ENCODE measurements around the gene CBLIF.
A peak's percentile ranks its signal among the peaks of the same experiment; 100 is the strongest.
"Not testable (repeated sequence)": the region's sequence is repeated elsewhere in the genome, so short reads cannot be mapped to it uniquely, and the experiment has no call there.

CBLIF gene

DNA sequence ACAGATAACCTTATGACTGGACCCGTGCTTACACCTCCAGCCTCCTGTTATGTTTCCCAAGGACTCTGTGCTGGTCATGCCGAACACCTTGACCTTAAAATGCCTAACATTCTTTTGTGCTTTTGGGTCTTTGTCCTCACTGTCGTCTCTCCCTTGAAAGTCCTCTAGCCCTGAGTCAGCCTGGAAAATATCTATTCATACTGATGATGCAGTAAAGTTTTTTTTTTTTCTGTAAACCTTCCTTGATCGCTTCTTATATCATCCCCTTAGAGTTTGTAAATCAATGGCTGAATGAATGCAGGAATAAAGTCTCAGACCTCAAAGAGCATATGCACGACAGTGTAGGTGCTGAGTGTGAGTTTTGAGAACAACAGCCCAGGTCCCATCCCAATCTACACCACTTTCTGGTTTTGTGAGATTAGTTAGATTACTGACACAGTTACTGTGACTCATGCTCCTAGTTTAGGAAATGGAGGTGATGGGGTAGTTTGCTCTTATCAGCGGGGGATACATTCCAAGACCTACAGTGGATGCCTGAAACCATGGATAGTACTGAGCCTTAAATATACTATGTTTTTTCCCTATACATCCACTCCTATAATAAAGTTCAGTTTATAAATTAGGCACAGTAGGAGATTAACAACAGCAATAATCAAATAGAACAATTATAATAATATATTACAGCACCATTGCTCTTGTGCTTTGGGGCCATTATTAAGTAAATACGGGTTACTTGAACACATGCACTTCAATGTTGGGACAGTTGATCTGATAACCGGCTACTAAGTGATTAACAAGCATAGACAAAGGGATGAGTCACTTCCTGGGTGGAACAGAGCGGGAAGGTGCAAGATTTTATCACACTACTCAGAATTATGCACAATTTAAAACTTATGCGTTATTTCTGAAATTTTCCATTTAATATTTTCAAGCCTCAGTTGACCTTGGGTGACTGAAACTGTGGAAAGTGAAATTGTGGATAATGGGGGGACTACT lies 12.4 kb upstream of the CBLIF start:
- no peak for DNase-seq
- Mint-ChIP-seq H3K27ac (peak overlapping the region; percentile 13), H3K9me3 (no peaks in the 10 kb centered on the region), H3K4me3 (no peak overlapping the region), H3K27me3 (ENCODE audit: low read depth, poor library complexity) (no peaks in the 10 kb centered on the region), H3K36me3 (ENCODE audit: low read depth) (no peaks in the 10 kb centered on the region), H3K4me1 (no peaks in the 10 kb centered on the region)
- TF ChIP-seq, protein P1, sequence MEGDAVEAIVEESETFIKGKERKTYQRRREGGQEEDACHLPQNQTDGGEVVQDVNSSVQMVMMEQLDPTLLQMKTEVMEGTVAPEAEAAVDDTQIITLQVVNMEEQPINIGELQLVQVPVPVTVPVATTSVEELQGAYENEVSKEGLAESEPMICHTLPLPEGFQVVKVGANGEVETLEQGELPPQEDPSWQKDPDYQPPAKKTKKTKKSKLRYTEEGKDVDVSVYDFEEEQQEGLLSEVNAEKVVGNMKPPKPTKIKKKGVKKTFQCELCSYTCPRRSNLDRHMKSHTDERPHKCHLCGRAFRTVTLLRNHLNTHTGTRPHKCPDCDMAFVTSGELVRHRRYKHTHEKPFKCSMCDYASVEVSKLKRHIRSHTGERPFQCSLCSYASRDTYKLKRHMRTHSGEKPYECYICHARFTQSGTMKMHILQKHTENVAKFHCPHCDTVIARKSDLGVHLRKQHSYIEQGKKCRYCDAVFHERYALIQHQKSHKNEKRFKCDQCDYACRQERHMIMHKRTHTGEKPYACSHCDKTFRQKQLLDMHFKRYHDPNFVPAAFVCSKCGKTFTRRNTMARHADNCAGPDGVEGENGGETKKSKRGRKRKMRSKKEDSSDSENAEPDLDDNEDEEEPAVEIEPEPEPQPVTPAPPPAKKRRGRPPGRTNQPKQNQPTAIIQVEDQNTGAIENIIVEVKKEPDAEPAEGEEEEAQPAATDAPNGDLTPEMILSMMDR (IDR thresholded peaks at IDR 0.05), result no peak

DNA sequence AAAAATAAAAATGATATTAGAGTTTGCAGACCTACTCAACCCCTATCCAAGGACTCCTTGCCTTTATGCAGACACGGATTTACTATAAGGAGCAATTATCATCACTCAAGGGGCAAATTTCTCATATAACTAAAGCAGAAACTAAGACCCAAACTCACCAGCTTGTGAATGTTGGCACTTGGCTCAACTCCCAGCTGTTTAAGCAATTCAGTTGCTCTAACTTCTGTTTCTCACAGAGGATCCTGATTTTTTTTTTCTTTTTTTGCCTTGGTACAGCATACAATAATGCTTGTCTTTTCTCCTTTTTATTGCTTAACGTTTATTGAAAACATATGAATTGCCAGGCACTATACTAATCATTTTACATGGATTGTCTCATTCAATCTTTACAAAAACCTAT lies 9.6 kb upstream of the CBLIF start:
- no peaks in the 10 kb centered on the region for H3K27me3 Mint-ChIP-seq (ENCODE audit: low read depth, poor library complexity)
- H3K36me3 Mint-ChIP-seq (ENCODE audit: low read depth), result no peaks in the 10 kb centered on the region
- TF ChIP-seq, protein P1 (IDR thresholded peaks at IDR 0.05), result no peak
- H3K9me3 Mint-ChIP-seq, result no peaks in the 10 kb centered on the region
- DNase-seq, result no peak
- H3K4me3 Mint-ChIP-seq, result no peak overlapping the region
- no peaks in the 10 kb centered on the region for H3K4me1 Mint-ChIP-seq
- H3K27ac Mint-ChIP-seq, result no peak overlapping the region

DNA sequence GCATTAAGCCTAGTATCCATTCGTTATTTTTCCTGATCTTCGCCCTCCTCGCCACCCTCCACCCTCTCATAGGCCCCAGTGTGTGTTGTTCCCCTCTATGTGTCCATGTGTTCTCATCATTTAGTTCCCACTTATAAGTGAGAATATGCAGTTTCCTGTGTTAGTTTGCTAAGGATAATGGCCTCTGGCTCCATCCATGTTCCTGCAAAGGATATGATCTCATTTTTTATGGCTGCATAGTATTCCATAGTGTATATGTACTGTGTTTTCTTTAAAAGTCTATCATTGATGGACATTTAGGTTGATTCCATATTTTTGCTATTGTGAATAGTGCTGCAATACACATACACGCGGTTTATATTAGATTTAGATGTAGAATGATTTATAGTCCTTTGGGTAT lies 6.1 kb upstream of the CBLIF start:
- H3K36me3 Mint-ChIP-seq (ENCODE audit: low read depth); H3K27me3 Mint-ChIP-seq (ENCODE audit: low read depth, poor library complexity); DNase-seq; H3K4me3 Mint-ChIP-seq; H3K27ac Mint-ChIP-seq; H3K4me1 Mint-ChIP-seq; H3K9me3 Mint-ChIP-seq: not testable (repeated sequence)

DNA sequence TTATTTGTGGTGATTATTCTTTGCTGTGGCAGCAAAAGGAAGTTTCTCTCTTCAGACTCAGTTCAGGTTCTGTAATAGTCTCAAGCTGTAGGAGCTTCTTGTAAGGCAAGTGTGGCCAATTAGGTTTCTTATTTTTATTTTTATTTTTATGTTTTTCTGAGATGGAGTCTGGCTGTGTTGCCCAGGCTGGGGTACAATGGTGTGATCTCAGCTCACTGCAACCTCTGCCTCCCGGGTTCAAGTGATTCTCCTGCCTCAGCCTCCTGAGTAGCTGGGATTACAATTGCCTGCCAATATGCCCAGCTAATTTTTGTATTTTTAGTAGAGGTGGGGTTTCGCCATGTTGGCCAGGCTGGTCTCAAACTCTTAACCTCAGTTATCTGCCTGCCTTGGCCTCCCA lies 4.3 kb upstream of the CBLIF start:
- H3K27me3 Mint-ChIP-seq (ENCODE audit: low read depth, poor library complexity); DNase-seq; H3K4me3 Mint-ChIP-seq; H3K36me3 Mint-ChIP-seq (ENCODE audit: low read depth); H3K27ac Mint-ChIP-seq; H3K9me3 Mint-ChIP-seq: not testable (repeated sequence)
- peaks cover 12% of the 10 kb centered on the region for H3K4me1 Mint-ChIP-seq

DNA sequence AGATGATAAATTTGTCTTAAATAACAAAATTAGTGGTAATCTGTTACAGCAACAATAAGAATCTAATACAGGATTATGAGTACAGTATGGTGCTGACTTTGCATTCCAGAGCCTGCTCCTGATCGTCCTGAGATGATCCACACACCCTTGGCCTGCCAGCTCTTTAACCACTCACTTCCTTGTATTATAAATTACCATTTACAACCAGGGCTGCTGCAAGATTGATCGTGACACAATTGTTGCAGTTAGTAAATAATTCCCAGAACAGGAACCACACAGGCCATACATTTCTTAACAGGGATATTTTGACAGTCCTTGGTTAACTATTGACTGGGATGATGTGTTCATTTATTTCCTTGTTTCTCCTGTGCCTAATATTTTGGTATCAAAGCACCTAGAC lies 3.8 kb upstream of the CBLIF start:
- Mint-ChIP-seq H3K9me3 (no peaks in the 10 kb centered on the region), H3K4me3 (no peak overlapping the region), H3K27me3 (ENCODE audit: low read depth, poor library complexity) (no peaks in the 10 kb centered on the region), H3K4me1 (peaks cover 12% of the 10 kb centered on the region), H3K36me3 (ENCODE audit: low read depth) (no peaks in the 10 kb centered on the region), H3K27ac (no peak overlapping the region)
- TF ChIP-seq, protein P1 (IDR thresholded peaks at IDR 0.05), result no peak
- no peak for DNase-seq

DNA sequence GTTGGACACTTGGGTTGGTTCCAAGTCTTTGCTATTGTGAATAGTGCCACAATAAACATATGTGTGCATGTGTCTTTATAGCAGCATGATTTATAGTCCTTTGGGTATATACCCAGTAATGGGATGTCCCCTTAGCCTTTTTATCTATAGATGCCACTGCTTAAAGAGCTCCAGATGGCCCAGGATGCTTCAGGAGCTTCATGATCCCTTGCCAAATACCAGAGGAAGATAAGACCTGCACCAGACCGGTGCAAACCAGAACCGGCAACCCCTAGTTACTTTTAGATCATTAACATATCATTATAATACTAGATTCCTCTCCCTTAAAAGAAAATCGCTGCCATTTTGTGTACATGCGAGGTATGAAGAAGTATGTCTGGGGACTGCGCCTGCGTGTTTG lies 3.1 kb upstream of the CBLIF start:
- DNase-seq, H3K27ac Mint-ChIP-seq: not testable (repeated sequence)

DNA sequence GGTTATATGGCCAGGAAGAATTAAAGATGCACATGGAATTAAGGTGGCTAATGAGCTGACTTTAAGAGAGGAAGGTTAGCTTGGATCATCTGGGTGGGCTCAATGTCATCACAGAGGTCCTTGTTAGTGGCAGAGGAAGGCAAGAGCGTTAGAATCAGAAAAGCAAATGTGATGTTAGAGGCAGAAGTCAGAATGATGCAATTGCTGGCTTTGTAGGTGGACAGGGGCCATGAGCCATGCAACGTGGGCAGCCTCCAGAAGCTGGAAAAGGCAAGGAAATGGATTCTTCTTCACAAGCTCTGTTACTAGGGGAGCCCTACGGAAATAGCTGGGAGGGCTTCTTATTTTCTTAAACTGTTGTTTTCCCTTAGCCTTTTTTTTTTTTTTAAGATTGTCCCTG lies 2.3 kb upstream of the CBLIF start:
- no peak overlapping the region for H3K4me3 Mint-ChIP-seq
- peaks cover 12% of the 10 kb centered on the region for H3K4me1 Mint-ChIP-seq
- TF ChIP-seq, protein P1 (IDR thresholded peaks at IDR 0.05), result no peak
- no peaks in the 10 kb centered on the region for H3K36me3 Mint-ChIP-seq (ENCODE audit: low read depth)
- H3K27me3 Mint-ChIP-seq (ENCODE audit: low read depth, poor library complexity), result no peaks in the 10 kb centered on the region
- no peaks in the 10 kb centered on the region for H3K9me3 Mint-ChIP-seq
- H3K27ac Mint-ChIP-seq, result no peak overlapping the region
- no peak for DNase-seq

More for the DNA sequence above, 3.1 kb upstream of the CBLIF start:
- not testable (repeated sequence) for H3K9me3 Mint-ChIP-seq; H3K36me3 Mint-ChIP-seq (ENCODE audit: low read depth); H3K4me3 Mint-ChIP-seq; H3K27me3 Mint-ChIP-seq (ENCODE audit: low read depth, poor library complexity)
- peaks cover 12% of the 10 kb centered on the region for H3K4me1 Mint-ChIP-seq

Measured in nephron progenitor cell (in vitro differentiated cells).